GM23338 (cell line): ENCODE results near the gene TSPOAP1. TPM values are rescaled to one million over a fixed set of nuclear protein-coding genes. Genes with fewer than 3 reads are reported as not detected.

ENCODE experiments used
- ATAC-seq: fragments of 200-7000 bp; cut with Tn5 transposase; 3 replicates; pipeline ENCODE4 v1.9.1; 2020
- DNase-seq: peaks from one replicate; pipeline ENCODE4 v3.0.0-alpha.2; 2015; ENCODE audit warnings: low spot score
- H2AFZ ChIP-seq: fragments of 200-600 bp; sonication (generic); 2 replicates; pipeline ENCODE4 v1.8.0; 2016; ENCODE audit warnings: antibody characterized with exemption, mild to moderate bottlenecking, moderate library complexity
- H3F3A ChIP-seq: fragments of 200-600 bp; sonication (generic); replicated peaks from 2 replicates; pipeline ENCODE4 v1.8.0; 2017; ENCODE audit warnings: antibody characterized with exemption, mixed run types, low read depth
- H3K27ac ChIP-seq: fragments of 200-600 bp; sonication (generic); 2 replicates; pipeline ENCODE4 v1.6.1; 2016; ENCODE audit warnings: low read depth
- H3K27me3 ChIP-seq: fragments of 200-600 bp; sonication (generic); 2 replicates; pipeline ENCODE4 v1.8.0; 2016; ENCODE audit warnings: mild to moderate bottlenecking, mixed run types, moderate library complexity; ENCODE audit not compliant: insufficient read depth
- H3K36me3 ChIP-seq: fragments of 200-600 bp; sonication (generic); 2 replicates; pipeline ENCODE4 v1.8.0; 2016; ENCODE audit warnings: mild to moderate bottlenecking; ENCODE audit not compliant: insufficient read depth
- H3K4me1 ChIP-seq: fragments of 200-600 bp; sonication (generic); 2 replicates; pipeline ENCODE4 v1.8.0; 2016; ENCODE audit warnings: mild to moderate bottlenecking, moderate library complexity; ENCODE audit not compliant: insufficient read depth
- H3K4me2 ChIP-seq: fragments of 200-600 bp; sonication (generic); 2 replicates; pipeline ENCODE4 v1.7.1; 2017; ENCODE audit warnings: mixed run types
- H3K4me3 ChIP-seq: fragments of 200-600 bp; sonication (generic); 2 replicates; pipeline ENCODE4 v1.6.1; 2016; ENCODE audit warnings: mixed run types
- H3K79me2 ChIP-seq: fragments of 200-600 bp; sonication (generic); replicated peaks from 2 replicates; pipeline ENCODE4 v1.8.0; 2017; ENCODE audit warnings: mild to moderate bottlenecking; ENCODE audit not compliant: insufficient read depth
- H3K9me2 ChIP-seq: fragments of 200-600 bp; sonication (generic); 2 replicates; pipeline ENCODE4 v1.8.0; 2017; ENCODE audit not compliant: insufficient read depth
- H4K20me1 ChIP-seq: fragments of 200-600 bp; sonication (generic); replicated peaks from 2 replicates; pipeline ENCODE4 v1.8.0; 2017; ENCODE audit warnings: mild to moderate bottlenecking; ENCODE audit not compliant: insufficient read depth
- H3K27ac Mint-ChIP-seq: 2 replicates; pipeline ENCODE4 v1.8.0; 2020; ENCODE audit warnings: inconsistent platforms, mild to moderate bottlenecking, moderate library complexity, mixed read lengths
- H3K27me3 Mint-ChIP-seq: 3 replicates; pipeline ENCODE4 v1.8.0; 2022; ENCODE audit warnings: low read depth, mild to moderate bottlenecking, moderate library complexity, mixed read lengths, inconsistent platforms; ENCODE audit not compliant: insufficient read depth, poor library complexity
- H3K36me3 Mint-ChIP-seq: 3 replicates; pipeline ENCODE4 v1.8.0; 2021; ENCODE audit warnings: low read depth, mild to moderate bottlenecking, inconsistent platforms, moderate library complexity, mixed read lengths
- H3K4me1 Mint-ChIP-seq: 3 replicates; pipeline ENCODE4 v1.8.0; 2020; ENCODE audit warnings: mild to moderate bottlenecking, inconsistent platforms, mixed read lengths
- H3K4me3 Mint-ChIP-seq: 3 replicates; pipeline ENCODE4 v1.8.0; 2021; ENCODE audit warnings: moderate library complexity, mild to moderate bottlenecking, inconsistent platforms, mixed read lengths
- H3K9me3 Mint-ChIP-seq: 3 replicates; pipeline ENCODE4 v1.8.0; 2020; ENCODE audit warnings: moderate library complexity, mild to moderate bottlenecking, inconsistent platforms, mixed read lengths
- ETS1 ChIP-seq: IDR thresholded peaks from 2 replicates; pipeline ENCODE4 v1.6.1; 2016; ENCODE audit warnings: antibody characterized with exemption
- EZH2phosphoT487 ChIP-seq: fragments of 200-600 bp; sonication (generic); IDR thresholded peaks from one replicate; pipeline ENCODE4 v1.8.1; 2018; ENCODE audit warnings: antibody characterized with exemption; ENCODE audit not compliant: unreplicated experiment
- JUNB ChIP-seq: IDR thresholded peaks from one replicate; pipeline ENCODE4 v1.6.1; 2016; ENCODE audit warnings: antibody characterized with exemption; ENCODE audit not compliant: unreplicated experiment
- NANOG ChIP-seq: IDR thresholded peaks from 2 replicates; pipeline ENCODE4 v1.6.1; 2016; ENCODE audit warnings: antibody characterized with exemption, borderline replicate concordance
- REST ChIP-seq: IDR thresholded peaks from one replicate; pipeline ENCODE4 v1.6.1; 2018; ENCODE audit warnings: antibody characterized with exemption; ENCODE audit not compliant: unreplicated experiment
- ZNF331 ChIP-seq: fragments of 250-450 bp; sonication (Bioruptor Pico); IDR thresholded peaks from 2 replicates; pipeline ENCODE4 v1.5.0; 2020; ENCODE audit warnings: low read depth, mild to moderate bottlenecking, moderate library complexity
- polyA plus RNA-seq: library from polyadenylated mRNA; unstranded; fragments of >200 nt; fragmentation: Nextera tagmentation; extraction: Ambion mirVana; gene quantifications from 2 replicates; pipeline ENCODE4 v1.2.1, GENCODE V29; 2016
- total RNA-seq: library from RNA; depleted of rRNA; stranded (reverse); fragments of >200 nt; shearing (Covaris generic); gene quantifications from 2 replicates; pipeline ENCODE4 v1.2.3, GENCODE V29; 2014

Gene TSPOAP1
- total and polyA plus RNA-seq, 2 experiments from 2014 or later: 7.3 to 11.8 TPM

GRCh38 chr17:58264407-58265103 lies 64.0 kb downstream of the TSPOAP1 start:
- no peak overlapping the region for H3K4me2 ChIP-seq
- no peaks in the 10 kb centered on the region for H3K4me1 Mint-ChIP-seq
- TF ChIP-seq EZH2phosphoT487 (no peak), REST (no peak), NANOG (no peak), ZNF331 (CRISPR knock-in tag) (no peak), ETS1 (no peak)
- no peaks in the 10 kb centered on the region for H3K4me1 ChIP-seq
- no peaks in the 10 kb centered on the region for H3F3A ChIP-seq
- H3K27me3 Mint-ChIP-seq: peaks cover 9% of the 10 kb centered on the region
- no peak overlapping the region for H3K4me3 ChIP-seq
- H3K9me3 Mint-ChIP-seq: no peaks in the 10 kb centered on the region
- no peak for ATAC-seq
- no peak overlapping the region for H3K27ac Mint-ChIP-seq
- H3K79me2 ChIP-seq: no peaks in the 10 kb centered on the region
- no peaks in the 10 kb centered on the region for H3K36me3 ChIP-seq
- H3K27me3 ChIP-seq: peaks cover 7% of the 10 kb centered on the region; the same call in 1 of the 2 replicates
- no peaks in the 10 kb centered on the region for H4K20me1 ChIP-seq
- no peaks in the 10 kb centered on the region for H3K9me2 ChIP-seq
- no peak overlapping the region for H3K4me3 Mint-ChIP-seq
- H3K27ac ChIP-seq: no peak overlapping the region
- DNase-seq: no peak
- no peaks in the 10 kb centered on the region for H3K36me3 Mint-ChIP-seq
- no peak overlapping the region for H2AFZ ChIP-seq

GRCh38 chr17:58263773-58264172 lies 64.8 kb downstream of the TSPOAP1 start:
- H3K4me1 Mint-ChIP-seq: no peaks in the 10 kb centered on the region
- Histone ChIP-seq H3K79me2 (no peaks in the 10 kb centered on the region), H2AFZ (no peak overlapping the region), H3K4me3 (no peak overlapping the region), H3K27ac (no peak overlapping the region), H3K4me1 (no peaks in the 10 kb centered on the region), H3F3A (no peaks in the 10 kb centered on the region), H4K20me1 (no peaks in the 10 kb centered on the region), H3K27me3 (peaks cover 14% of the 10 kb centered on the region; the same call in 1 of the 2 replicates), H3K36me3 (no peaks in the 10 kb centered on the region), H3K9me2 (no peaks in the 10 kb centered on the region), H3K4me2 (no peak overlapping the region)
- H3K9me3 Mint-ChIP-seq: no peaks in the 10 kb centered on the region
- H3K27ac Mint-ChIP-seq: no peak overlapping the region
- no peak overlapping the region for H3K4me3 Mint-ChIP-seq
- DNase-seq: no peak
- no peak for TF ChIP-seq JUNB
- TF ChIP-seq ETS1: no peak
- TF ChIP-seq ZNF331 (CRISPR knock-in tag): no peak
- ATAC-seq: no peak
- H3K36me3 Mint-ChIP-seq: no peaks in the 10 kb centered on the region
- H3K27me3 Mint-ChIP-seq: peaks cover 9% of the 10 kb centered on the region
